B cell (primary cell): ENCODE measurements around the gene MOSPD3. TPM values are rescaled to one million over a fixed set of nuclear protein-coding genes. Genes with fewer than 3 reads are reported as not detected.

ENCODE experiments used
- ATAC-seq: fragments of 200-7000 bp; cut with Tn5 transposase; one replicate; pipeline ENCODE4 v1.10.0; 2021; ENCODE audit warnings: low read depth, mild to moderate bottlenecking, moderate number of reproducible peaks, moderate library complexity
- CTCF ChIA-PET: fragments of 350-600 bp; sonication (Branson Sonifier 250); formaldehyde crosslinking; loops from one replicate; lab custom pipeline; 2021; ENCODE audit warnings: antibody characterized with exemption, inconsistent platforms; lab: Charles Lee
- POLR2A ChIA-PET: fragments of 350-600 bp; sonication (Branson Sonifier 250); formaldehyde crosslinking; loops from one replicate; lab custom pipeline; 2021; ENCODE audit warnings: antibody characterized with exemption; lab: Charles Lee
- DNase-seq: peaks from one replicate; pipeline ENCODE4 v3.0.0; 2013
- H2AFZ ChIP-seq: 2 replicates; pipeline ENCODE4 v1.6.1; 2012; ENCODE audit warnings: mild to moderate bottlenecking, low read depth, low read length; ENCODE audit not compliant: insufficient read depth, poor library complexity, severe bottlenecking
- H3K27ac ChIP-seq, 2 donors: 1 replicate in 1 of 2; 2 replicates in 1 of 2; pipeline ENCODE4 v1.5.1; 2012 to 2013; ENCODE audit warnings: low read length in 2 of 2, mild to moderate bottlenecking in 2 of 2, moderate library complexity in 1 of 2
- H3K27me3 ChIP-seq, 4 experiments: fragments of 200-600 bp in 1 of 4; sonication (generic) in 1 of 4; replicated peaks in 1 of 4; 1 replicate in 2 of 4; 2 replicates in 2 of 4; pipeline versions ENCODE4 v1.6.1 to v1.7.0; 2013 to 2016; ENCODE audit warnings: low read length in 3 of 4, mild to moderate bottlenecking in 2 of 4, mixed read lengths in 1 of 4, moderate library complexity in 1 of 4; ENCODE audit not compliant: insufficient read depth in 4 of 4, control insufficient read depth in 3 of 4; ENCODE audit errors: control extremely low read depth in 1 of 4
- H3K36me3 ChIP-seq, 2 experiments: replicated peaks in 1 of 2; 1 replicate in 1 of 2; 2 replicates in 1 of 2; pipeline versions ENCODE4 v1.6.1 to v1.7.1; 2013; ENCODE audit warnings: low read length in 1 of 2; ENCODE audit not compliant: insufficient read depth in 2 of 2, control insufficient read depth in 1 of 2; ENCODE audit errors: control extremely low read depth in 1 of 2, extremely low read depth in 1 of 2
- H3K4me1 ChIP-seq, 2 donors: fragments of 200-600 bp in 1 of 2; sonication (generic) in 1 of 2; 1 replicate in 1 of 2; 2 replicates in 1 of 2; pipeline versions ENCODE4 v1.5.1 to v1.6.1; 2013 to 2017; ENCODE audit warnings: low read length in 2 of 2; ENCODE audit not compliant: control insufficient read depth in 2 of 2, insufficient read depth in 2 of 2
- H3K4me2 ChIP-seq: replicated peaks from 2 replicates; pipeline ENCODE3; 2012; ENCODE audit warnings: mild to moderate bottlenecking, low read depth, low read length; ENCODE audit not compliant: poor library complexity, severe bottlenecking
- H3K4me3 ChIP-seq, 5 experiments: fragments of 200-600 bp in 1 of 5; sonication (generic) in 1 of 5; 1 replicate in 3 of 5; 2 replicates in 2 of 5; pipeline versions ENCODE4 v1.5.1 to v1.7.0; 2011 to 2016; ENCODE audit warnings: low read length in 4 of 5, mild to moderate bottlenecking in 4 of 5, low read depth in 2 of 5, control low read depth in 1 of 5, moderate library complexity in 1 of 5; ENCODE audit not compliant: insufficient read depth in 1 of 5; ENCODE audit errors: control extremely low read depth in 1 of 5, extremely low read depth in 1 of 5
- H3K79me2 ChIP-seq: fragments of 200-600 bp; sonication (generic); one replicate; pipeline ENCODE4 v1.6.0; 2016; ENCODE audit warnings: low read length; ENCODE audit not compliant: control insufficient read depth, insufficient read depth
- H3K9ac ChIP-seq: fragments of 200-600 bp; sonication (generic); 2 replicates; pipeline ENCODE4 v1.6.1; 2017; ENCODE audit warnings: mild to moderate bottlenecking, low read length, moderate library complexity
- H3K9me3 ChIP-seq, 3 donors: one replicate each; pipeline versions ENCODE4 v1.6.1 to v1.7.1; 2013; ENCODE audit warnings: low read length in 2 of 3; ENCODE audit not compliant: control insufficient read depth in 2 of 3, insufficient read depth in 1 of 3; ENCODE audit errors: control extremely low read depth in 1 of 3
- H4K20me1 ChIP-seq: 2 replicates; pipeline ENCODE4 v1.6.0; 2012; ENCODE audit warnings: mild to moderate bottlenecking, low read length; ENCODE audit not compliant: insufficient read depth, control insufficient read depth, poor library complexity, severe bottlenecking
- H3K27ac Mint-ChIP-seq: one replicate; pipeline ENCODE4 v1.8.0; 2021; ENCODE audit warnings: mixed read lengths
- H3K27me3 Mint-ChIP-seq: one replicate; pipeline ENCODE4 v1.8.0; 2021; ENCODE audit warnings: mixed read lengths
- H3K4me1 Mint-ChIP-seq: one replicate; pipeline ENCODE4 v1.8.0; 2021; ENCODE audit warnings: mixed read lengths
- H3K4me3 Mint-ChIP-seq: one replicate; pipeline ENCODE4 v1.8.0; 2021; ENCODE audit warnings: mixed read lengths
- H3K9me3 Mint-ChIP-seq: one replicate; pipeline ENCODE4 v1.8.0; 2022; ENCODE audit warnings: mixed read lengths; ENCODE audit not compliant: insufficient read depth
- CTCF ChIP-seq: fragments of 200-600 bp; IDR thresholded peaks from one replicate; pipeline ENCODE4 v1.8.0; 2022; ENCODE audit warnings: antibody characterized with exemption, mild to moderate bottlenecking
- EZH2 ChIP-seq: IDR thresholded peaks from 2 replicates; pipeline ENCODE4 v1.6.1; 2012; ENCODE audit warnings: borderline replicate concordance, low read depth, mild to moderate bottlenecking, moderate library complexity, low read length; ENCODE audit not compliant: insufficient read depth, poor library complexity, severe bottlenecking
- WGBS: methylation state at CpG from one replicate; pipeline ENCODE4 v1.1.5; 2013; ENCODE audit warnings: missing lambda C conversion rate; ENCODE audit not compliant: insufficient coverage; 5-methylcytosine and 5-hydroxymethylcytosine counted together
- intact Hi-C: fragments of 100-400 bp; cut with micrococcal nuclease; formaldehyde crosslinking; loops from one replicate; pipeline ENCODE4 v1.10.0; 2022
- polyA plus RNA-seq: library from polyadenylated mRNA; depleted of rRNA; stranded (reverse); fragments of >200 nt; gene quantifications from 2 replicates; pipeline ENCODE4 v1.2.3, GENCODE V29; 2012
- total RNA-seq, 2 donors: library from RNA; stranded (reverse); fragments of 120-200 nt in 1 of 2; gene quantifications; 1 replicate in 1 of 2; 2 replicates in 1 of 2; pipeline versions ENCODE4 v1.2.3 to v1.2.4, GENCODE V29; 2013 to 2022

MOSPD3 gene
- total and polyA plus RNA-seq, 2 donors (not counting 1 experiment from before 2014, with no cell fraction given): 18.8 to 19.2 TPM

GRCh38 chr7:100654908-100655831 is 42.8 kb downstream of the MOSPD3 start:
- DNase-seq (no peak), ATAC-seq (no peak)
- H3K4me1 Mint-ChIP-seq: no peaks in the 10 kb centered on the region
- Histone ChIP-seq H3K9me3 (peaks cover 0 to 22% (median 0%) of the 10 kb centered on the region in 3 donors), H3K9ac (no peak overlapping the region), H3K79me2 (no peaks in the 10 kb centered on the region), H3K36me3 (no peaks in the 10 kb centered on the region), H3K4me1 (peaks cover 0 to 8% of the 10 kb centered on the region in 2 donors), H3K27ac (no peak overlapping the region), H4K20me1 (no peaks in the 10 kb centered on the region), H3K4me3 (no peak overlapping the region), H2AFZ (no peak overlapping the region), H3K4me2 (no peak overlapping the region), H3K27me3 (peaks cover 0 to 59% (median 33%) of the 10 kb centered on the region in 4 experiments)
- POLR2A ChIA-PET: interaction anchor here (0.6 kb wide), 1 partner anchor 76 kb away, joined by 4 read pairs; no protein-coding TSS in a partner anchor
- H3K4me3 Mint-ChIP-seq: no peak overlapping the region
- TF ChIP-seq EZH2: no peak
- no peak for TF ChIP-seq CTCF
- H3K27ac Mint-ChIP-seq: no peak overlapping the region
- CTCF ChIA-PET: no interaction called here
- peaks cover 48% of the 10 kb centered on the region for H3K27me3 Mint-ChIP-seq
- no peaks in the 10 kb centered on the region for H3K9me3 Mint-ChIP-seq
- intact Hi-C loops: no loop called here
- WGBS: 51% methylated on average over 20 of the region's 25 CpGs
